ENCODE results near the gene PHF21B.
"Not testable (repeated sequence)": the region's sequence is repeated elsewhere in the genome, so short reads cannot be mapped to it uniquely, and the experiment has no call there.

The PHF21B gene

GRCh38 chr22:44865193-44866057 lies 144.4 kb downstream of the PHF21B start:
- H3K4me1 ChIP-seq (ENCODE audit: control insufficient read depth, insufficient read depth, low read length, poor library complexity, severe bottlenecking): no peaks in the 10 kb centered on the region
- DNase-seq: no peak
- H3K4me3 ChIP-seq (ENCODE audit: insufficient read depth, low read depth, low read length, poor library complexity, severe bottlenecking): no peak overlapping the region
- H3K27me3 ChIP-seq (replicated peaks; ENCODE audit: control insufficient read depth, insufficient read depth, low read length, poor library complexity, severe bottlenecking): no peaks in the 10 kb centered on the region
- no peaks in the 10 kb centered on the region for H3K36me3 ChIP-seq (ENCODE audit: control insufficient read depth, insufficient read depth, low read length)
- H3K27ac ChIP-seq (ENCODE audit: insufficient read depth, low read length, poor library complexity, severe bottlenecking): no peak overlapping the region
- no peaks in the 10 kb centered on the region for H3K9me3 ChIP-seq (ENCODE audit: control insufficient read depth, low read length)

- no peaks in the 10 kb centered on the region for H3K9me3 ChIP-seq (ENCODE audit: control insufficient read depth, low read length)
These were observed 146.6 kb downstream of the PHF21B start for GRCh38 chr22:44862981-44863860.

GRCh38 chr22:44862281-44862680 lies 147.5 kb downstream of the PHF21B start:
- H3K36me3 ChIP-seq (ENCODE audit: control insufficient read depth, insufficient read depth, low read length): no peaks in the 10 kb centered on the region
- H3K27me3 ChIP-seq (replicated peaks; ENCODE audit: control insufficient read depth, insufficient read depth, low read length, poor library complexity, severe bottlenecking): no peaks in the 10 kb centered on the region
- no peaks in the 10 kb centered on the region for H3K9me3 ChIP-seq (ENCODE audit: control insufficient read depth, low read length)
- DNase-seq: no peak
- H3K4me3 ChIP-seq (ENCODE audit: insufficient read depth, low read depth, low read length, poor library complexity, severe bottlenecking): no peak overlapping the region
- H3K4me1 ChIP-seq (ENCODE audit: control insufficient read depth, insufficient read depth, low read length, poor library complexity, severe bottlenecking): no peaks in the 10 kb centered on the region
- H3K27ac ChIP-seq (ENCODE audit: insufficient read depth, low read length, poor library complexity, severe bottlenecking): no peak overlapping the region

More at GRCh38 chr22:44862981-44863860, 146.6 kb downstream of the PHF21B start:
- Histone ChIP-seq H3K4me1 (ENCODE audit: control insufficient read depth, insufficient read depth, low read length, poor library complexity, severe bottlenecking) (no peaks in the 10 kb centered on the region), H3K27ac (ENCODE audit: insufficient read depth, low read length, poor library complexity, severe bottlenecking) (no peak overlapping the region), H3K4me3 (ENCODE audit: insufficient read depth, low read depth, low read length, poor library complexity, severe bottlenecking) (no peak overlapping the region), H3K27me3 (replicated peaks; ENCODE audit: control insufficient read depth, insufficient read depth, low read length, poor library complexity, severe bottlenecking) (no peaks in the 10 kb centered on the region), H3K36me3 (ENCODE audit: control insufficient read depth, insufficient read depth, low read length) (no peaks in the 10 kb centered on the region)
- DNase-seq: no peak

GRCh38 chr22:44861245-44861644 lies 148.6 kb downstream of the PHF21B start:
- no peak overlapping the region for H3K4me3 ChIP-seq (ENCODE audit: insufficient read depth, low read depth, low read length, poor library complexity, severe bottlenecking)
- H3K9me3 ChIP-seq (ENCODE audit: control insufficient read depth, low read length): no peaks in the 10 kb centered on the region
- H3K27me3 ChIP-seq (replicated peaks; ENCODE audit: control insufficient read depth, insufficient read depth, low read length, poor library complexity, severe bottlenecking): no peaks in the 10 kb centered on the region
- no peaks in the 10 kb centered on the region for H3K4me1 ChIP-seq (ENCODE audit: control insufficient read depth, insufficient read depth, low read length, poor library complexity, severe bottlenecking)
- no peaks in the 10 kb centered on the region for H3K36me3 ChIP-seq (ENCODE audit: control insufficient read depth, insufficient read depth, low read length)
- no peak for DNase-seq
- H3K27ac ChIP-seq (ENCODE audit: insufficient read depth, low read length, poor library complexity, severe bottlenecking): no peak overlapping the region

GRCh38 chr22:44860311-44860710 lies 149.5 kb downstream of the PHF21B start:
- no peak overlapping the region for H3K4me3 ChIP-seq (ENCODE audit: insufficient read depth, low read depth, low read length, poor library complexity, severe bottlenecking)
- H3K27ac ChIP-seq (ENCODE audit: insufficient read depth, low read length, poor library complexity, severe bottlenecking): no peak overlapping the region
- DNase-seq: no peak
- H3K36me3 ChIP-seq (ENCODE audit: control insufficient read depth, insufficient read depth, low read length): no peaks in the 10 kb centered on the region
- H3K27me3 ChIP-seq (replicated peaks; ENCODE audit: control insufficient read depth, insufficient read depth, low read length, poor library complexity, severe bottlenecking): no peaks in the 10 kb centered on the region
- no peaks in the 10 kb centered on the region for H3K9me3 ChIP-seq (ENCODE audit: control insufficient read depth, low read length)
- no peaks in the 10 kb centered on the region for H3K4me1 ChIP-seq (ENCODE audit: control insufficient read depth, insufficient read depth, low read length, poor library complexity, severe bottlenecking)

- Histone ChIP-seq H3K4me1 (ENCODE audit: control insufficient read depth, insufficient read depth, low read length, poor library complexity, severe bottlenecking) (no peaks in the 10 kb centered on the region), H3K4me3 (ENCODE audit: insufficient read depth, low read depth, low read length, poor library complexity, severe bottlenecking) (no peak overlapping the region), H3K36me3 (ENCODE audit: control insufficient read depth, insufficient read depth, low read length) (no peaks in the 10 kb centered on the region), H3K9me3 (ENCODE audit: control insufficient read depth, low read length) (no peaks in the 10 kb centered on the region), H3K27ac (ENCODE audit: insufficient read depth, low read length, poor library complexity, severe bottlenecking) (no peak overlapping the region), H3K27me3 (replicated peaks; ENCODE audit: control insufficient read depth, insufficient read depth, low read length, poor library complexity, severe bottlenecking) (no peaks in the 10 kb centered on the region)
- no peak for DNase-seq
These were observed 150.2 kb downstream of the PHF21B start for GRCh38 chr22:44859641-44860040.

- H3K4me1 ChIP-seq (ENCODE audit: control insufficient read depth, insufficient read depth, low read length, poor library complexity, severe bottlenecking); H3K36me3 ChIP-seq (ENCODE audit: control insufficient read depth, insufficient read depth, low read length); H3K27me3 ChIP-seq (replicated peaks; ENCODE audit: control insufficient read depth, insufficient read depth, low read length, poor library complexity, severe bottlenecking); H3K9me3 ChIP-seq (ENCODE audit: control insufficient read depth, low read length); H3K4me3 ChIP-seq (ENCODE audit: insufficient read depth, low read depth, low read length, poor library complexity, severe bottlenecking); DNase-seq; H3K27ac ChIP-seq (ENCODE audit: insufficient read depth, low read length, poor library complexity, severe bottlenecking): not testable (repeated sequence)
These were observed 151.0 kb downstream of the PHF21B start for GRCh38 chr22:44858819-44859218.

GRCh38 chr22:44855855-44856254 lies 153.9 kb downstream of the PHF21B start:
- H3K4me3 ChIP-seq (ENCODE audit: insufficient read depth, low read depth, low read length, poor library complexity, severe bottlenecking): no peak overlapping the region
- no peaks in the 10 kb centered on the region for H3K36me3 ChIP-seq (ENCODE audit: control insufficient read depth, insufficient read depth, low read length)
- H3K4me1 ChIP-seq (ENCODE audit: control insufficient read depth, insufficient read depth, low read length, poor library complexity, severe bottlenecking): no peaks in the 10 kb centered on the region
- H3K27ac ChIP-seq (ENCODE audit: insufficient read depth, low read length, poor library complexity, severe bottlenecking): no peak overlapping the region
- no peaks in the 10 kb centered on the region for H3K27me3 ChIP-seq (replicated peaks; ENCODE audit: control insufficient read depth, insufficient read depth, low read length, poor library complexity, severe bottlenecking)
- DNase-seq: no peak
- H3K9me3 ChIP-seq (ENCODE audit: control insufficient read depth, low read length): no peaks in the 10 kb centered on the region

GRCh38 chr22:44854641-44855040 lies 155.2 kb downstream of the PHF21B start:
- H3K4me3 ChIP-seq (ENCODE audit: insufficient read depth, low read depth, low read length, poor library complexity, severe bottlenecking): not testable (repeated sequence)

GRCh38 chr22:44850946-44851345 lies 158.9 kb downstream of the PHF21B start:
- Histone ChIP-seq H3K4me3 (ENCODE audit: insufficient read depth, low read depth, low read length, poor library complexity, severe bottlenecking) (no peak overlapping the region), H3K27ac (ENCODE audit: insufficient read depth, low read length, poor library complexity, severe bottlenecking) (no peak overlapping the region), H3K36me3 (ENCODE audit: control insufficient read depth, insufficient read depth, low read length) (no peaks in the 10 kb centered on the region), H3K27me3 (replicated peaks; ENCODE audit: control insufficient read depth, insufficient read depth, low read length, poor library complexity, severe bottlenecking) (no peaks in the 10 kb centered on the region), H3K4me1 (ENCODE audit: control insufficient read depth, insufficient read depth, low read length, poor library complexity, severe bottlenecking) (no peaks in the 10 kb centered on the region), H3K9me3 (ENCODE audit: control insufficient read depth, low read length) (no peaks in the 10 kb centered on the region)
- DNase-seq: no peak

More at GRCh38 chr22:44854641-44855040, 155.2 kb downstream of the PHF21B start:
- not testable (repeated sequence) for H3K9me3 ChIP-seq (ENCODE audit: control insufficient read depth, low read length); H3K27me3 ChIP-seq (replicated peaks; ENCODE audit: control insufficient read depth, insufficient read depth, low read length, poor library complexity, severe bottlenecking); H3K36me3 ChIP-seq (ENCODE audit: control insufficient read depth, insufficient read depth, low read length); H3K27ac ChIP-seq (ENCODE audit: insufficient read depth, low read length, poor library complexity, severe bottlenecking); DNase-seq; H3K4me1 ChIP-seq (ENCODE audit: control insufficient read depth, insufficient read depth, low read length, poor library complexity, severe bottlenecking)
